HEK293T (cell line): ENCODE data around the gene FXYD7.

Experiments used
- CTCF ChIA-PET: fragments of 350-600 bp; formaldehyde crosslinking; extraction: SDS; loops from one replicate; lab custom pipeline; 2021; ENCODE audit warnings: antibody characterized with exemption, inconsistent platforms; lab: Yijun Ruan, JAX
- POLR2A ChIA-PET: fragments of 350-600 bp; formaldehyde crosslinking; extraction: SDS; loops from one replicate; lab custom pipeline; 2020; ENCODE audit warnings: antibody characterized with exemption, inconsistent platforms; lab: Yijun Ruan, JAX
- DNase-seq: peaks from one replicate; pipeline ENCODE4 v3.0.0; 2012; ENCODE audit warnings: mixed read lengths; ENCODE audit errors: extremely low spot score
- ARNT ChIP-seq: fragments of 450-650 bp; IDR thresholded peaks from 2 replicates; pipeline ENCODE4 v1.6.1; 2017; ENCODE audit warnings: mild to moderate bottlenecking
- BHLHE40 ChIP-seq: fragments of 450-650 bp; IDR thresholded peaks from 2 replicates; pipeline ENCODE4 v1.6.1; 2016; ENCODE audit warnings: mild to moderate bottlenecking, moderate library complexity, borderline replicate concordance
- CTBP1 ChIP-seq: fragments of 450-650 bp; IDR thresholded peaks from 2 replicates; pipeline ENCODE4 v1.6.1; 2016; ENCODE audit warnings: borderline replicate concordance
- ELF4 ChIP-seq: fragments of 450-650 bp; IDR thresholded peaks from 2 replicates; pipeline ENCODE4 v1.6.1; 2017; ENCODE audit warnings: antibody characterized with exemption
- FOXA1 ChIP-seq: fragments of 450-650 bp; IDR thresholded peaks from 2 replicates; pipeline ENCODE4 v1.6.1; 2016; ENCODE audit warnings: mild to moderate bottlenecking
- FOXK2 ChIP-seq: fragments of 450-650 bp; IDR thresholded peaks from 2 replicates; pipeline ENCODE4 v1.6.1; 2016; ENCODE audit warnings: mild to moderate bottlenecking
- FOXM1 ChIP-seq: fragments of 450-650 bp; IDR thresholded peaks from 2 replicates; pipeline ENCODE4 v1.6.1; 2017; ENCODE audit warnings: mild to moderate bottlenecking, borderline replicate concordance
- HDGF ChIP-seq: fragments of 450-650 bp; IDR thresholded peaks from 2 replicates; pipeline ENCODE4 v1.6.1; 2017; ENCODE audit warnings: antibody characterized with exemption, borderline replicate concordance
- L3MBTL2 ChIP-seq: fragments of 450-650 bp; conservative IDR thresholded peaks from 2 replicates; pipeline ENCODE4 v1.6.1; 2016; ENCODE audit warnings: mild to moderate bottlenecking
- LEF1 ChIP-seq: fragments of 450-650 bp; IDR thresholded peaks from 2 replicates; pipeline ENCODE4 v1.6.1; 2017; ENCODE audit warnings: mild to moderate bottlenecking, borderline replicate concordance
- NFRKB ChIP-seq: fragments of 450-650 bp; IDR thresholded peaks from 2 replicates; pipeline ENCODE4 v1.6.1; 2016; ENCODE audit warnings: mild to moderate bottlenecking, moderate library complexity
- SP1 ChIP-seq: fragments of 450-650 bp; IDR thresholded peaks from 2 replicates; pipeline ENCODE4 v1.6.1; 2017
- SUZ12 ChIP-seq: fragments of 450-650 bp; IDR thresholded peaks from 2 replicates; pipeline ENCODE4 v1.6.1; 2016; ENCODE audit warnings: mild to moderate bottlenecking
- TARDBP ChIP-seq: fragments of 450-650 bp; IDR thresholded peaks from 2 replicates; pipeline ENCODE4 v1.6.1; 2016
- ZNF384 ChIP-seq: fragments of 450-650 bp; IDR thresholded peaks from 2 replicates; pipeline ENCODE4 v1.6.1; 2016
- TF ChIP-seq, protein P1 (sequence below): fragments of 450-650 bp; IDR thresholded peaks from 2 replicates; pipeline ENCODE4 v1.6.1; 2016

Gene FXYD7

DNA sequence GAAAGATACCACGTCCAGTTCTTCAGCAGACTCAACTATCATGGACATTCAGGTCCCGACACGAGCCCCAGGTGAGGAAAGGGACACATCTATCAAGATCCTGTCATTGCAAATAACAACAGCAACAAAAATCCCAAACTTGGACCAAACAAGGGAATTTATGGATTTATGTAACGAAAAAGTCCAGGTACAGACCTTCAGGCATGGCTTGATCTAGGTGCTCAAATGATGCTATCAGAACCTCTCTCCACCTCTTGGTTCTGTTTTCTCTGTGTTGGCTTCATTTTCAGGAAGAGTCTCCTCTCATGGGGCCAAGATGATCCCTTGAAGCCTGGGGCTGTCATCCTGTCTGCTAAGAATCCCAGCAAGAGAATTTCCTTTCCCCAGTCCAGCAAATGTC is 14.4 kb downstream of the FXYD7 start:
- ChIA-PET CTCF (no interaction called here), POLR2A (no interaction called here)
- TF ChIP-seq L3MBTL2 (no peak), ZNF384 (no peak), SUZ12 (no peak), ARNT (no peak), FOXA1 (no peak), FOXK2 (no peak), TARDBP (no peak), FOXM1 (no peak), ELF4 (no peak), CTBP1 (no peak), SP1 (no peak), BHLHE40 (no peak)
- TF ChIP-seq, protein P1, sequence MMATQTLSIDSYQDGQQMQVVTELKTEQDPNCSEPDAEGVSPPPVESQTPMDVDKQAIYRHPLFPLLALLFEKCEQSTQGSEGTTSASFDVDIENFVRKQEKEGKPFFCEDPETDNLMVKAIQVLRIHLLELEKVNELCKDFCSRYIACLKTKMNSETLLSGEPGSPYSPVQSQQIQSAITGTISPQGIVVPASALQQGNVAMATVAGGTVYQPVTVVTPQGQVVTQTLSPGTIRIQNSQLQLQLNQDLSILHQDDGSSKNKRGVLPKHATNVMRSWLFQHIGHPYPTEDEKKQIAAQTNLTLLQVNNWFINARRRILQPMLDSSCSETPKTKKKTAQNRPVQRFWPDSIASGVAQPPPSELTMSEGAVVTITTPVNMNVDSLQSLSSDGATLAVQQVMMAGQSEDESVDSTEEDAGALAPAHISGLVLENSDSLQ, result no peak
- DNase-seq, result no peak

DNA sequence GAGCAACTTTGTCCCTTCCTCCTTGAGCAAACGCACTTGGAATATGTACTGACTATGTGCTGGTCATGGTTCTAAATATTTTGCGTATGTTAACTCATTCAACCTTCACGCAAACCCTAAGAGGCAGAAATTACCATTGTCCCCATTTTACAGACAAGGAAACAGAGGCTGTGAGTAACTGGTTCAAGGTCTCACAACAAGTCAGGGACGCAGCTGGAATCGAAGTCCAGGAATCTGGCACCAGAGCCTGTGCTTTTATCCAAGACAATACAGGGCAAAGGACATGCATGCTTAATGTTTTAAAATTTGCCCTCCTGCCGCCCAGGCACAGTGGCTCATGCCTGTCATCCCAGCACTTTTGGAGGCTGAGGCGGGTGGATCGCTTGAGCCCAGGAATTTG is 16.6 kb downstream of the FXYD7 start:
- DNase-seq, result no peak
- ChIA-PET POLR2A (no interaction called here), CTCF (no interaction called here)
- TF ChIP-seq NFRKB (no peak), BHLHE40 (no peak), HDGF (no peak), SUZ12 (no peak), ELF4 (no peak), ZNF384 (no peak), ARNT (no peak), FOXM1 (no peak), CTBP1 (no peak), L3MBTL2 (no peak), LEF1 (no peak), FOXK2 (no peak), SP1 (no peak)
- TF ChIP-seq, protein P1, result no peak

DNA sequence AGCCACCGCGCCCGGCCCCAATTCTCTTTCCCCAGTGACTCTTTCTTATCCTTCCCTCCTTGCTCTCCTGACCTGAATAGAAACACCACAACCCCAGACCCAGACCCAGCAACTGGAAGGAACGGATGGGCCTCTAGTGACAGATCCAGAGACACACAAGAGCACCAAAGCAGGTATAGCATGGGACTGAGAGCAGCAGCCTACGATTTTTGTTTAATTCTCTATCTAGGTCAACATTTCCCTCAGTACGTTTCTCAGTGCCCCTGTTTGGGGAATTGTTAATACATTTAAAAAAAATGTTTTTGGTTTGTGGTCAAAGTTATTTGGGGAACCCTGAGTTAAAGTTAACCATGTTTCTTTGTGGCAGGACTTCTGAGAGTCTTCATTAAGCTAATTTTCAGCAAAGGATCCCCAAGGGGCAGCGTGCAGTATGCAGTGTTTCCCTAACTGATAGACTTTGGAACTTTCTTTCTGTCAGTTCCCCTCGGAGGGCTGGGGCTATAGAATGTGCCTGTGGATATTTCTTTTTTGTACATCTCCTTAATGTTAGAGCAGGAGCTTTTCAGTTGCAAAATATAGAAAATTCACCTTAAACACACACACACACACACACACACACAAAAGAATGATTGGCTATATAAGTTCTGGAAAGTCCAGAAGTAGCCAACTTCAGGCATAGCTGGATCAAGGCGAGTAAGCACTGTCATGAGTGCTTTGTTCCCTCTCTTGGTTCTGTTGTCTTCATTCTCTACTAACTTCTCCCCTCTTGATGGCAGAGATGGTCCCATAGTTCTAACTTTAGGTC is 17.8 kb downstream of the FXYD7 start:
- ChIA-PET POLR2A (no interaction called here), CTCF (no interaction called here)
- TF ChIP-seq HDGF (no peak), FOXA1 (no peak), FOXM1 (no peak), TARDBP (no peak), ZNF384 (no peak), FOXK2 (no peak), NFRKB (no peak), SP1 (no peak), ELF4 (no peak), BHLHE40 (no peak), CTBP1 (no peak), LEF1 (no peak)
- TF ChIP-seq, protein P1, result no peak
- no peak for DNase-seq

DNA sequence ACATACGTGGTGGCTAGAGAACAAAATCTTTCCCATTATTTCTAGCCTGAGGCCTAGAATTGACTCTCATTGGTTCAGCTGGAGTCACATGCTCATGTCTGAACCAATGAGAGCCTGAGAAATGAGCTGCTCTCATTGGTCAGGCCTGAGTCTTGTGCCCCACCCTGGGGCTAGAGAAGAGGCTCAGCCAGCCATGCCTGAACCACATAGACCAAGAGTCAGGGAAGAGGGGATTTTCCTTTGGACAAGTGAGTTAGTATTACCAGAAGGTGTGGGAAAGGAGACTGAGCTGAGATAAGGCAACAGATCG is 18.3 kb downstream of the FXYD7 start:
- DNase-seq, result no peak
- POLR2A ChIA-PET, result no interaction called here
- TF ChIP-seq NFRKB, result no peak
- no peak for TF ChIP-seq LEF1
- no peak for TF ChIP-seq TARDBP
- TF ChIP-seq, protein P1, result no peak
- TF ChIP-seq FOXM1, result no peak
- TF ChIP-seq FOXA1, result no peak
- TF ChIP-seq FOXK2, result no peak
- TF ChIP-seq HDGF, result no peak
- no peak for TF ChIP-seq SUZ12
- no peak for TF ChIP-seq ARNT
- TF ChIP-seq ELF4, result no peak
- no peak for TF ChIP-seq SP1
- no peak for TF ChIP-seq L3MBTL2
- no peak for TF ChIP-seq BHLHE40
- CTCF ChIA-PET, result no interaction called here

DNA sequence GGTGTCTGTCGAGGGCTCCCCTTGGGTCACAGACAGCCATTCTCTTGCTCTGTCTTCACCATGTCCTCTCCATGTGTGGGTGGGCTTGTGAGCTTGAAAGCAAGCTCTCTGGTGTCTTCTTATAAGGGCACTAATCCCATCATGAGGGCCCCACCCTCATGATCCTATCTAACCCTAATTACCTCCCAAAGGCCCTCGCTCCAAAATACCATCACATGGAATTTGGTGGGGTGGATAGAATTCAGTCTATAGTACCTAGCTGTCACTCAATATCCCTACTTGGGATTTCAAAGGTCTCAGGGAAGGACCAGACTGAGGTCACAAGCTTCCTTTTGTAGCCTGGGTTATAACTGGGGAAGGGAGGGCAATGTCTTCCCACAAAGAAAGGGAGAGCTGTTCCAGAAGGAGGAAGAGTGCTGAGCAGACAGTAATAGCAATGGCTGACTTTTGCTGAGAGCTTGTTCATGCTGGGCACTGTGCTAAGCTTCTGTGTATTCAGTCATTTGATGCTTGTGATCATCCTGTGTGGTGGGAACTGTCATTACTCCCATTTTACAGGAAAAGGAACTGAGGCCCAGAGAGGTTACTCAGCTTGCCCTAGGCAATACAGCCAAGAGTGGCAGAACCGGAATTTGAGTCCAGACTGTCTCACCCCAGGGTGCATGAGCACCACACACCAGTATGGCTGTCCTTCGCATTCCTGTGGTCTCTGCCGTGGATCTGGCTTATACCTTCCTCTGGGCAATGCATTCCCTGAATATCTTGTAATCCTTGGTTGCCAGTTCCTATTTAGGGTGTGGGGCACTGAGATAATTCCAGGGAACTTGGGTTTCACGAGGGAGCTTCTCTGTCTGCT is 19.6 kb downstream of the FXYD7 start:
- DNase-seq, result no peak
- ChIA-PET CTCF (no interaction called here), POLR2A (no interaction called here)
- TF ChIP-seq FOXA1 (no peak), L3MBTL2 (no peak), FOXM1 (no peak), ZNF384 (no peak), SP1 (no peak), ELF4 (no peak), NFRKB (no peak), ARNT (no peak), CTBP1 (no peak), TARDBP (no peak), SUZ12 (no peak), HDGF (no peak), BHLHE40 (no peak), LEF1 (no peak), FOXK2 (no peak)
- TF ChIP-seq, protein P1, result no peak
